Activated T-cell treated with anti-CD3 and anti-CD28 coated beads, Interleukin-2, amount 50 U/mL, for 48 hours (primary cell): ENCODE measurements around the gene IER5L.

Source experiments
- DNase-seq, 2 experiments: peaks; one replicate each; pipeline ENCODE4 v3.0.0-alpha.2; 2020

The IER5L gene

DNA sequence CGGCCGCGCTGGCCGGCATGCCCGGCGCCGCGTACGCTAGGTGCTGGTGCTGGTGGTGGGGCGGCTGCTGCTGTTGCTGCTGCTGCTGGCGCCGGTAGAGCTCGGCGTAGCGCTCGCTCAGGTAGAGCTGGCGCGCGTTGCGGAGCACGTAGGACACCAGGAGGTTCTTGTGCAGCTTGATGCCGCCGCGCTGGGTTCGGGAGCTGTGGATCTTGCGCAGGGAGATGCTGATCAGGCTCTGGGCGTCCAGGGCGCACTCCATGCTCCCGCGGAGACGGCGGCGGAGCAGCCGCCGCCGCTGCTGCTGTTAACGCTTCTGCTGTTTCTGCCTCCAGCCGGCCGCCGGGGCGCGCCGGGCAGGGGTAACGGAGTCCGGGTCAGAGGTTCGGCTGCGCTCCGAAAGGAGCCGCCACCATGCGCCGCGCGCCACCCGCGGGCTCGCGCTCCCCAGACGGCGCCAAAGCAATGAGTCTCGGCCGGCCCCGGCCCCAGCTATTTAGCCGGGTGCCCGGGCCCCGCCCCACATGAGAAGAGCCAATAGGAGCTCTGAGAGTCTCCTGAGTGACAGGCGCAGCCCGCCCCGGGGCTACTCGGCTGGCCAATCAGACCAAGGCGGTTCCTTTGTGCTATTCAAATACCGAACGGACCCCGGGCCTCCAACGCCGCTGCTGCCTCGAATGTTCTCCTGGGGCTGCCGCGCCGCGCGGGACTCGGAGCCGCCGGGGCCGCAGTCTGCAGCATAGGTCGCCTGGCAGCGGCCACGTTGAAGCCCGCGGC, at the start of gene IER5L:
Gene IER5L, minus strand, starts transcription at position 471 of the 777 bp plus-strand sequence. Its CDS starts 209 bp downstream, at position 262.
- peak; percentile 96 to 97 for DNase-seq

DNA sequence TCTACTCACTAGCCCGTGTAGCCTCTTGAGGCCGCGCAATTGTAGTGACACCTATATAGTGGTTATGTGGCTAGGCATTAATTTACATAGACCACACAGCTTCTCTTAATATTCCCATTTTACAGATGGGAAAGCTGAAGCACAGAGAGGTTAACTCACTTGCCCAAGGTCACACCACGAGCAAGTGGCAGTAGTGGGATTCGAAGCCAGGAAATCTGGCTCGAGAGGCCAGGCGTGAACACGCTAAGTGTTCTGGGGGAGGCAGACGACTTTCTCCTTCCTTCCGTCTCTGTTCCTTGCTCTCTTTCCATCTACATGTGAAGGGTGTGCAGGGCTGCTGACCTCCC, 49.8 kb upstream of the IER5L start:
- DNase-seq: no peak

DNA sequence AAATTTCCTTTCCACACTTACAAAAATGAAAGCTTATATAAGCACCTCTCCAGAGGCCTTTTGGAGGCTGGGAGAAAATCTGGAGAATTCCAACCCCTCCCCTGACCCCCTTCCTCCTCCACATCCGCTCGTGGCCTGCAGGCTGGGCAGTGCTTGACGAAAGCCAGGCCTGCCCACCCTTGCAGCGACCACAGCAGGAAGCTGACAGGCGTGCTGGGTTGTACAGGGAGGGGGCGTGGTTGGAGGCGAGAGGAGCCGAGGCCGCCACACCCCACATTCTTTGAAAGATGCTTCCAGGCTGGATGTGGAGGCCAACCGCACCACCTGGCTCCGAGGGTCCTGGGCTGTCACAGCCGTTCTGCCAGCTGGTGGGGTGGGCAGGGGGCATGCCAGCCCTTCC, 47.8 kb upstream of the IER5L start:
- peak; percentile 50 to 63 for DNase-seq

DNA sequence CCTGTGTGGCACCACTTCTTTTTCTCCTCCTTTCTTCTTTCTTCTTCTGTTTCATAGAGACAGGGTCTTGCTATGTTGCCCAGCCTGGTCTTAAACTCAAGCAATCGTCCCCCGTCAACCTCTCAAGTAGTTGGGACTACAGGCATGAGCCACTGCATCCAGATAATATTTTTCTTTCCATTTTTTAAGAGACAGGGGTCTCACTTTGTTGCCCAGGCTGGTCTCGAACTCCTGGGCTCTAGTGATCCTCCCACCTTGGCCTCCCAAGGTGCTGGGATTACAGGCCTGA, 47.4 kb upstream of the IER5L start:
- no peak for DNase-seq

DNA sequence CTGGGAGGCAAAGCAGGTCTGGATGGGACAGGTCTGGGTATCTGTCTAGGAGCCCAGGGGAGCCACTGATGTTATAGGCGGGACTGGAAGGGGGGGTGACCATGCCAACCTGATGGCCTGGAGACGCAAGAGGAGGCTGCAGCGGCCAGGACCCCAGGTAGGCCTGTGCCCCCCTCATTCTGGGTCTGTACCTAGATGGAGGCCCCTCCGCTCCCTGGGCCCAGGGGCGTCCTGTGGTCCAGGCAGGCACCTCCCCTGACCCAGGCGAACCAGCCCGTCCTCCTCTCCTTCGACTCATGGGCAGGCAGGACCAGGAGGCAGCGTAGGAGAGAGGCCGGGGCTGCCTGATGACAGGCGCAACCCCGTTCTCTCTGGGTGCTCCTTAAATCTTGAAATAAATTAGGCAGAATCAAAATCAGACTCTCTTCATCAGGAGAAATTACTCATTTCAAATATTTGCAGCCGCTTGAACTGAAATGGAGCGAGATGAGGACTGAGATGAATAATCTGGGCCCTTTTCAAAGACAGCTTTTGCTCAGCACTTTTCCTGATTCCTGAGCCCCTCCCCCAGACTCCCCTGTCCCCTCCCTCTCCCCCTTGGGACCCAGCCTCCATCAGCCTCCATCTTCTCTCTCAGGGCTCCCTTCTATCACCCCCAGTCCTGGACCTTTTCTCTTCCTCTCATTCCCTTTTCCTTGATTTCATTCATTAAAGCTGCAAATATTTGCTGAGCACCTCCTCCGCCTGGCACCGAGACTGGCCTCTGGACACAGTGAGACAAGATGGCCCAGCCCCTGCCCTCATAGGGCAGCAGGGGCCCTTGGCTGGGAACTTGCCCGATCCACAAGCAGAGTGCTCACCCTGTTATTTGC, 46.8 kb upstream of the IER5L start:
- no peak for DNase-seq

DNA sequence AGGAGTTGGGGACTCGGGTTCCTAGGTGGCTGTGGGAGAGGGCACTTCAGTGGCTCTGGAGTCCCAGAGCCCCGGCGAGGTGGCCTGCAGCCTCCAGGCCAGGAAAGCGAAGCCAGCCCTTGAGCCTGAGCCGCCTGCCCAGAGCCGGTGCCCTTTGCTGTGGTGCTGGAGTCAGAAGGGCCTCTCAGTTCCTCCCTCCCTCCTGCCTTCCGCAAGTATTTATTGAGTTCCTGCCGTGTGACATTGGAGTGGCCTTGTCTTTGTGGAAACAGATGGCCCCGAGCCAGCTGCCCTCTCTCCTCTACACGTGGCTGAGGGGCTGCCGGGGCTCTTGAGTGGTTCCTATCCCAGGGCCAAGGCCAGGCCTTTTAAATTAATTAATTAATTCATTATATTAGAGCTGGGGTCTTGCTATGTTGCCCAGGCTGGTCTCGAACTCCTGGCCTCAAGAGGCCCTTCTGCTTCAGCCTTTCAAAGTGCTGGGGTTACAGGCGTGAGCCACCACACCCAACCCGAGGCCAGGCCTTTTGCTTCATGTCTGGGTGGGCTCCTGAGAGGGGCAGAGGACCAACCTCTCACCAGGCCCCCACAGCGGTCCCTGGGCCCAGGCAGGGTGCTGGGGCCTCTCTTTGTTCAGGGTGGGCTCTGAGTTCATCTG, 45.6 kb upstream of the IER5L start:
- no peak for DNase-seq

DNA sequence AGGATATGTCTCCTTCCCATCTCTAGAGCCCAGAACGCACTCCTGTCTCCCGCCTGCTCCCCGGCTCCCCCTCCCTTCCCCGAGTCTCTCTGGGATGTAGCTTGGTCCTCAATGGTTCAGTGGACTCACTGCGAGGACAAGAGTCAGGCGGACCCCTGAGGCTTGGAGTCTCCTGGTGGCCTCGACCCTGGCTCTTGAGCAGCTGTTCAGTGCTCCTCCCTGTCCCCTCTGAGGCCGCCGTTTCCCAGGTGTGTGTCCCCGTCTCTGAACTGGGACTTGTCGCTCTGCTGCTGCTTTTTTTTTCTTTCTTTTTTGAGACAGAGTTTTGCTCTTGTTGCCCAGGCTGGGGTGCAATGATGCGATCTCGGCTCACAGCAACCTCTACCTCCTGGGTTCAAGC, 44.8 kb upstream of the IER5L start:
- no peak for DNase-seq

DNA sequence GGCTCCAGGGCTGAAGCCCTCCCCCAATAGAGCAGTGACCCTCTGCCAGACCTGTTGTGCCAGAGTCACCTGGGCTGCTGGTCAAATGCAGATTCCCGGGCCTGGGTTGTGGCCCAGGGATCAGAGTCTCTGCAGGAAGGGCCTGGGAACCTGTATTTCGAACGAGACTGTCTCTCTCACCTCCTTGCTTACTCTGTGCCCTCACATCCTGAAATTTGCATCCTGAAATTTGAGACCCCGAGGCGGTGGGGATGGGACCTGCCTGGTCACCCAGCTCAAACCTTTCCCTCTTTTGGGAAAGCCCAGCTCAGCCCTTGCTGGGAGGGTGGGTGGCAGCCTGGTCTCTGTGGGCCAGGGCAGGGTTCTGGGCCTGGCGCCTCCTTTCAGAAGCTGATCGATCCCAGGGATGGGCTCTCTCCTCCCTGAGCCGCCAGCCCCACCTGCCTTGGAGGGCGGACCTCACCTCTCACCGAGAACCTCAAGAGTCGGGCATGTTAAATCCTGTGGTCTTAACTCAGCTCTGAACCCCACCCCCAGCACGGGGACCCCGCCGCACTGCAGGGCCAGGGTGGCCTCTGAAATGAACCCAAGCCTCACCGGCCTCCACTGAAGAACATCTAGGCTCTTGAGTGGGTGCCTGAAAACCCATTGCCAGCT, 44.0 kb upstream of the IER5L start:
- no peak for DNase-seq

DNA sequence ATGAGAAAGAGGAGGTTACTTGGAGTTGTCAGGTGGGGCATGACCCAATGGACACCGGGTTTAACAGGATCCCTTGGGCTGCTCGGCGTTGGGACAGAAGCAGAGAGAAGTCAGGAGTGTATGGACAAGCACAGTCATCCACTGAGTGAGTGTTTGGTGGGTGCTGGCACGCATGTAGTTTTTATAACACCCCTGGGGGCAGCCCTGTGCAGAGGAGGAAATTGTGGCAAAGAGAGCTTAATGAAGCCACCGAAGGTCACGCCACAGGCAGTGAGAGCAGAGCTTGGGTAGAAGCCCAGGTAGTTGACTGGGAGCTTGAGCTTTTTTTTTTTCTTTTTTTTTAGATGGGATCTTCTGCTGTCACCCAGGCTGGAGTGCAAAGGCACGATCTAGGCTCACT, 43.2 kb upstream of the IER5L start:
- DNase-seq: no peak

DNA sequence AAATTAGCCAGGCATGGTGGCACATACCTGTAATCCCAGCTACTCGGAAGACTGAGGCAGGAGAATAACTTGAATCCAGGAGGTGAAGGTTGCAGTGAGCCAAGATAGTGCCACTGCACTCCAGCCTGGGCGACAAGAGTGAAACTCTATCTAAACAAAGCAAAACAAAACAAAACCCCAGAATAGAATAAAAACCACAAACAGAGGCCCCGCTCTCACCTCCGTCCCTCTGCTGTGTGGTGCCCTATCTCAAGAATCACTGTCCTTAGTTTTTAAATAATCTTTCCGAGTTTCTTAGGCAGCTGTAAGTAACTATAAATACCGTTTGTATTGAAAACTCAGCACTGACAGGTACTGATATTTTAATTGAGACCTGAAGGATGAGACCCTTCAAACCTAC, 42.7 kb upstream of the IER5L start:
- no peak for DNase-seq

DNA sequence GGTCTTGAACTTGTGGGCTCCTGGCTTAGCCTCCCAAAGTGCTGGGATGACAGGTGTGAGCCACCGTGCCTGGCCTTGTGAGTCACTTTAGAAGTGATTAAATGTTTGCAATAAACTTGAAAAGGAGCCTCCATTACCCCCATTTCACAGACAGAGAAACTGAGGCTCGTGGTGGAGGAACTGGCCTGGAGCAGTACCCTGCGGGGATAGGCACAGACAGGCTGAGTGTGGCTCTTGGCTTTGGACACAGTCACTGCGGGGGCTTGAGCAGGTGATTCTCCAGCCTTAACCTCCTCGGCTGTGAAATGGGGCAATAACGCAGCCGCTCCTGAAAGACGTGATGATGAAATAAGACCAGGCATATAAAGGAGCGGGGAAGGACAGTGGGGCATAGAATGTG, 40.9 kb upstream of the IER5L start:
- DNase-seq: no peak

DNA sequence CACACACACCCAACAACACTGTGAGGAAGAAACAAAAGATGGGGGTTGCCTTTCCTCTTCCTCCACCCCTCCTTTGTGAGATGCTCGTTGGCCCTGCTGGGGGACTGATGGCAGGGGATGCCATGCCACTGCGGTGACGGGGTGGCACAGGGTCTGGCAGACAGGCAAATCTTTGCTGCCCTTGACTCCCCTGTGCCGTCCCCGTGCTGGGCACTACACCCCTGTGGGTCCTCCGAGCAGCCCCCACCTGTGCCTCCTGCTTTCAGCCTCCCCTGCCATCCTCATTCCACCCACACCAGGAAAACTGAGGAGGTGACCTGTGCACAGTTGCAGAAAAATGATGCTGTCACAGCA, 40.2 kb upstream of the IER5L start:
- DNase-seq: no peak

DNA sequence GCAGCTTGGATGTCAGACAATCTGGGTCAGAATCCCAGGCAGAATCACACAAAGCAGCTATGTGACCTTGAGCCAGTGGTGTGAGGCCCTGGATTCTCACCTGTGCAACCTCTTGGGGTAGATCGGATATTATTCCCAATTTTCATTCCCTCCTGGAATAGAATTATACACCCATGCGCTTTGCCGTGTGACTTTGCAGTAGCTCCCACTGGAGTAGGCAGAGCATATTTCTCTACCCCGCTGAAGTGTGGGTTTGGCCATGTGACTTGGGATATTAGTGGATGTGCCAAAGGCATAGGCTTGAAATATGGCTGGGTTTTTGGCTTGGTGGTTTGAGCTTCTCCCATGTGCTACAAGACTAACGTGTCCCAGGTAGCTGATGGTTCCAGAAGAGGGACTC, 35.5 kb upstream of the IER5L start:
- DNase-seq: no peak

DNA sequence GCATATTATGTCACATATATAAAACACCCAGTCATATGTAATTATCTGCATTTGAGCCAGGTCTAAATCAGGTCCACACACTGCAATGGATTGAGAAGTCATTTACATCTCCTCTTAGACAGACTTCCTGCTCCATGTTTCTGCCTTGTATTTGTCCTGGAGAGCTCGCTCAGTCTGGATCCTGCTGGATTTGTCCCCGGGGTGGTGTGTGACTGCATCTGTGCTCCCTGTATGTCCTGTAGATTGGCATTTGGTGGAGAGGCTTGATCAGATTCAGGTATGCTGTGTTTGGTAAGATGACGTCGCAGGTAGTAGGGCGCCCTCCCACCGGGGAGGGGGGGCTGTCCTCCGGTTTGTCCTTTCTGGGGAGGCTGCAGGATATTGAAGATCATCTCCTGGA, 33.6 kb upstream of the IER5L start:
- no peak for DNase-seq

DNA sequence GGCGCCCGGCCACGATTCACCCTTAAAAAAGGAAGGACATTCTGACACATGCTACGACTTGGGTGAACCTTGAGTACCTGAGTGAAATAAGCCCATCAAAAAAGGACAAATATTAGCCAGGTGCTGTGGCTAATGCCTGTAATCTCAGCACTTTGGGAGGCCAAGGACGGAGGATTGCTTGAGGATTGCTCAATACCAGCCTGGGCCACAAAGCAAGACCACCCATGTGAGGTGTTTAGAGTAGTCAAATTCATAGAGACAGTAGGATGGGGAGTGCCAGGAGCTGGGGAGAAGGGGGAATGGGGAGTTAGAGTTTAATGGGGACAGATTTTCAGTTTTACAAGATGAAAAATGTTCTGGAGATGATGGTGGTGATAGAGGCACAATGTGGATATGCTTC, 32.1 kb upstream of the IER5L start:
- no peak for DNase-seq

DNA sequence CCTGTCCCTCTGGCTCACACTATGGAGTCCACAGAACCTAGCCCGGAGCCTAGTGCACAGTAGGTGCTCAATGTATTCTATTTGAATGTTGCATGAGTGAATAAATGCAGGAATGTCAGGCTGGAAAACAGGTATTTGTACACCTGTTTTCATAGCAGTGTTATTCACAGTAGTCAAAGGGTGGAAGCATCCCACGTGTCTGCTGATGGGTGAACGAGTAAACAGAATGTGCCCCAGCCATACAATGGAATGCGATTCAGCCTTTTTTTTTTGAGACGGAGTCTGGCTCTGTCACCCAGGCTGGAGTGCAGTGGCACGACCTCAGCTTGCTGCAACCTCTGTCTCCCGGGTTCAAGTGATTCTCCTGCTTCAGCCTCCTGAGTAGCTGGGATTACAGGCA, 31.5 kb upstream of the IER5L start:
- DNase-seq: no peak

DNA sequence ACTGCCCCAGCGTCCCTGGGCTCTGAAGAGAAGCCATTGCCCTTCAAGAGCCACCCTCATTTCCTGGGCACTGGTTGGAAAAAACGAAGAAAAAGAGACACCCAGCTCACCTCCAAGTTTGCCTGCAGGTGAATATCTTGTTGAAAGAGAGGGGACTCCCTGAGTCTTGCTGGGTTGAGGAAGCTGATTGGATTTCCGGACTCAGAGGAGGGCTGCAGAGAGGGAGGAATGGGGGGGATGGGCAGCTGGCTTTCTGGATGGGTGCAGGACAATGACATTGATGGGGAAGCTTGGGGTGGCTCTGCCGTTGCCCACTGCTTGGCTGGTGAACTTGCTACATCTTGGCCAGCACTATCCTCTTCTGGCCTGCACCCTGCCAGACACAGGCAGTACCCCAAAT, 31.0 kb upstream of the IER5L start:
- no peak for DNase-seq

DNA sequence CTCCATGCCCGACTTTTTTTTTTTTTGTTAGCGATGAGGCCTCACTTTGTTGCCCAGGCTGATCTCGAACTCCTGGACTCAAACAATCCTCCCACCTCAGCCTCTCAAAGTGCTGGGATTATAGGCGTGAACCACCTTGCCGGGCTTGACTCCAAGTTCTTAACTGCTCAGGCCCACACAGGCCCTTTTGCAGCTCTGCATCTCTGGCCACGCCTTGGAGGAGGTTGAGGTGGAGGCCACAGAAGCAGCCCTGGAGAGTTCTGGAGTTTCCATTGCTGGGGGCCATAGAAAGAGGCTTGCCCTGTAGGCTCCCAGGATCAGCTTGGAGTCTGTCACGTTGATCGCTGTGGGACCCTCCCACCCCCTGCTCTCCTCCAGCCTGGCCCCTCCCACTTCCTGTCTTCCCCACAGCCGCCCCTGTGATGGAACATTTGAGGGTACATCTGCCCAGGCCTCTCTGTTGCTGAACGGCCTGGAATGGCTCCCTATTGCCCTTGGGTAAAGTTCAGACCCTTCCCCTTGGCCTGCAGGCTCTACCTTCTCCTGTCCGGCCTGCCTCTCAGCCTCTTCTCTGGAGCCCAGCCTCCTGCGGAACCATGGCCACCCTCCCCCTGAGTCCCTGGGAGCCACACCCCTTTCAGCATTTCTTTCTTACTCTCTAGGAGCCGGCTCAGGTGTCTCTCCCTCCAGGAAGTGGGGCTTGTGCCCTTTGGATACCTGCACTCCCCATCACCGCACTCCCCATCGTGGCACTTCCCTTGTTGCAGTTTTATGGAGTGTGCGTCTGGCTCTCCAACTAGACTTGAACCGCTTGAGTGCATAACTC, 30.4 kb upstream of the IER5L start:
- DNase-seq: peak; percentile 68 to 74

DNA sequence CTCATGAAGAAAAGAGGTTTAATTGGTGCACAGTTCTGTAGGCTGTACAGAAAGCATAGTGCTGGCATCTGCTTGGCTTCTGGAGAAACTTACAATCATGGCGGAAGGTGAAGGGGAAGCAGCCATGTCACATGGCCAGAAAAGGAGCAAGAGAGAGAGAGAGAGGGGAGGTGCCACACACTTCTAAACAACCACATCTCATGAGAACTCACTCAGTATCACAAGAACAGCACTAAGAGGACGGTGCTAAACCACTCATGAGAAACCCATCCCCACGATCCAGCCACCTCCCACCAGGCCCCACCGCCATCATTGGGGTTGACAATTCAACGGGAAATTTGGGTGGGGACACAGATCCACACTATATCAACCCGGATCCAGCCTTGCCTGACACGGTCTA, 28.8 kb upstream of the IER5L start:
- DNase-seq: no peak

DNA sequence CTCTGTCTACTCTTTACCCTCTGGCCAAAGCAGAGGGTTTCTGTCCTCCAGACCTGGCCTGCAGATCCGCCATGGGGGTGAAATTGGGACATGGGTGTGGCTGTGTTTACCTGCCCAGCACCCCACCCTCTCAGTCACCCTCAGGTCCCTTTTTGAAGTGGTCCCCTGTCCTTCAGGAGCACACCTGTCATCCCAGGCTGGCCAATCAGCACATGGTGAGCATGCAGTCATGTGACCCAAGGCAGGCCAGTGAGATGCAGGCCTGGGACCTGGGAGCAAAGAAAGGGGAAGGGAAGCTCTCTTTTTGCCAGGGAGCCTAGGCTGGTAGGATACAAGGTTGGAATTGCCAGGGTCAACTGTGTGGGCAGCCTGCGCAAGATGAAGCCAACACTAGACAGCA, 28.3 kb upstream of the IER5L start:
- DNase-seq: no peak

DNA sequence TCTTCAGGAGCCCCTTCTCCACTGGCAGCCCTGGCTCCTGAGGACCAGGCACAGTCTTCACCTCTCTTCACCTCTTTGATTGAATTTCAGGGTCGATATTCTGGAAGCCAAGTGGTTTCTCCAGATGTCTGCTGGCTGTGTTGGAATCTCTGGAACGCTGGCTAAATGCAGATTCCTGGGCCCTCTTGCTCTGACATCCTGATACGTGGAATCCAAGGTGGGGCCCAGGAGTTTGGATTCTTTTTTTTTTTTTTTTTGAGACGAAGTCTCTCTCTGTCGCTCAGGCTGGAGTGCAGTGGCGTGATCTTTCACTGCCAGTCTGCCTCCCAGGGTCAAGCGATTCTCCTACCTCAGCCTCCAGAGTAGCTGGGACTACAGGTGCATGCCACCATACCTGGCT, 26.8 kb upstream of the IER5L start:
- no peak for DNase-seq

DNA sequence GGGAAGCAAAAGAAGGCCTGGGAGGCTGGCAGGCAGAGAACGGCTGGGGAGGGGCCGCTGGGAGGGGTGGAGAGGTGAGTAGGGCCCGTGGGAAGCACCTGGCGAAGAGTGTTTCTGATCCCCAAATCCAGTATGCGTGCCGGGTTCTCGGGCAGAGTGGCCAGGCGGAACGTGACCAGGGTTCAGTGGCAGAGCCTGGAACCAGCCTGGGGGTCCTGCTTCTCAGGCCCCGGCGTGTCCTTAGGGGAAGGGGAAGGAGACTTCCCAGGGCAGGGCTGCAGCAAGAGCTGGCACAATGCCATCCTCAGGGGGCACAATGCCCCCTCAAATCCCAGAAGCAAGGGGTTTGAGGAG, 25.5 kb upstream of the IER5L start:
- DNase-seq: no peak
